ENCODE data around the gene SST.
"Not testable (repeated sequence)": the region's sequence is repeated elsewhere in the genome, so short reads cannot be mapped to it uniquely, and the experiment has no call there.

SST gene

DNA sequence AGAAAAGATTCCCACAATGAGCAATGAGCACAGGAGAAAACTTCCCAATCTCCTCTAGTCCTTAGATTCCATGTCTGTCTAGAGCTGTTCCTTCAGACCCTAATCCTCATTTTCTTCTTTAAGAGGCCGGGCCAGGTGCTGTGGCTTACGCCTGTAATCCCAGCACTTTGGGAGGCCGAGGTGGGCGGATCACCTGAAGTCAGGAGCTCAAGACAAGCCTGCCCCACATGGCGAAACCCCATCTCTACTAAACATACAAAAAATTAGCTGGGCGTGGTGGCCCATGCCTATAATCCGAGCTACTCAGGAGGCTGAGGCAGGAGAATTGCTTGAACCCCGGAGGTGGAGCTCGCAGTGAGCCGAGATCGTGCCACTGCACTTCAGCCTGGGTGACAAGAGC, 11.6 kb upstream of the SST start:
- DNase-seq: not testable (repeated sequence)

DNA sequence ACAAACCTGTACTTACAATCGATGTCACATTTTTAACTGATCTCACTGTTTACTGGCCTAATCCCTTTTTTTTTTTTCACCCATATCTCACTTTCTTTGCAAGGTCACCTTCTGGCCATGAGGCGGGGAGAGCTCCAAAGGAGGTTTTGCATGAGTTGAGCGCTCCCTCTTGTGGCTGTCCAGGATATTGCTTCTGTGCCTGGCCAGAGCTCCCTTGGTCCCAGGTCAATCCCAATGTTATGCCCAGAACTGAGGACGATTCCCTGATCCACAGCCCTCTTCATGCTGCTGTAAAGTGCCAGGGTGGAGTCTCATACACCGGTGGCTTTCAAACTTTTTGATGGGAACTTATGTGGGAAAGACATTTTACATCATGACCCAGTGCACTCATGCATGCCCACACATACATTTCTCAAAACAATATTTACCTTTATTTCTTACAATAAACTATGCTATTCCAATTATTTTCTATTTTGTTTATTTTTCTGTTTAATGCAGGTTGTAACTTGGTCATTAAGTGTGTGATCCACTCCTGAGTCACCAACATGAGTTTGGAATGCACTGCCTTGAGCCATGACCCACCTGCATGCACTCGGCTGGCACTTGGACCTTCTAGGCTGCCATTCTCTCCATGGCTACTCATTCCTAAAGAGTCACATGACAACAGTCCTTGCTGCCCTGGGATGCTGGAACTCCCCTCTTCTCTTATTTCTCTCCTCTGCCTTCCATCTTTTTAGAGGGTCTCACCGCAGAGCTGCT, 9.6 kb upstream of the SST start:
- DNase-seq: peak; percentile 79

- DNase-seq: peak; percentile 56
Observed at GRCh38 chr3:187678726-187679268, 8.6 kb upstream of the SST start.

GRCh38 chr3:187677604-187678003, 7.4 kb upstream of the SST start:
- no peak for DNase-seq

GRCh38 chr3:187673012-187673411, 2.8 kb upstream of the SST start:
- DNase-seq: no peak

GRCh38 chr3:187667526-187667925, 2.7 kb downstream of the SST start:
- no peak for DNase-seq

DNA sequence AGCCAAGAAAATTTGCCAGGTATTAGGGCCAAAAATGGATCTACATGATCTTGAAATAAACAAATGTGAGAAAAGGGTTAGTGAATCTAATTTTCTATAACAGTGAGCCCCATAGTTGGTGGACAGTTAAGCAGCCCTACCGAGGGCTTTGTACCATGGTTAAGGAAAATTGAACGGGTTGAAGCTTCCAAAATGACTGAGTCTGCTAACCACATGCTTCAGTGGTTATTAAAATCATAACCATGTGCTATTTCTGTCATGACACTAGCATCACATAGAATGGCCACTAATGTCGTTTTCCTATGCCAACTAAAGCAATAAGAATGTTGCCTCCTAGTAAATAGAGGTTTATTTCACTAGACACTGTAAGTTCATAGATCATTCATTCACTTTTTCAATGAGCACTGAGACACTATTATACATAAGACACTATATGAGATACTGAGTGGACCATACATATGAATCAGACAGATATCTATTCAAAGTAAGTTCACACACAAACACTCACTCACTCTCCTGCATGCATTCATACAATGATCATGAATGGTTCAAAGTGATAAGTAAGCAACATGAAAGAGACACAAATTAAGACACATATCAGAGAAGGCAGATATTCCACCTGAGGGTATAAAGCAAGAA, 4.3 kb downstream of the SST start:
- no peak for DNase-seq

DNA sequence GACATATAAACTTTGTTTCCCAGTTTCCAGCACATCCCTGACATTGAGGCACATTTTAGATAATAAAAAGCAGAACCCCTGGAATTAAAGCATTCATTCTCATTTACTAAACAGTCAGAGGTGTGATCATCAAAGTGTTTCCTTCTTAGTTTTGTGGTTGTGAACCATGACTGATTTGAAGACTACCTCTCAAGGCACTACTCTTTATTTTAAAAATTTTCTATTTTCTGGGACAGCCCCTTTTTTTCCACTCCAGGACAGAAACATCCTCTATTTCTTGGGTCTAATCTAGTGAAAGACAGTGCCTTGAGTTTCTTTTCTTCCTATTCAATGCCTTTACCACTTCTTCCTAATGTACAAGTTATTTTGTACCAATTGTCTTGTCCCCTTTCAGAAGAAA, 5.2 kb downstream of the SST start:
- DNase-seq: no peak

- DNase-seq: no peak
Observed at GRCh38 chr3:187662848-187663409, 7.3 kb downstream of the SST start.

GRCh38 chr3:187661267-187661666, 8.9 kb downstream of the SST start:
- no peak for DNase-seq

GRCh38 chr3:187651282-187651681, 18.9 kb downstream of the SST start:
- no peak for DNase-seq

DNA sequence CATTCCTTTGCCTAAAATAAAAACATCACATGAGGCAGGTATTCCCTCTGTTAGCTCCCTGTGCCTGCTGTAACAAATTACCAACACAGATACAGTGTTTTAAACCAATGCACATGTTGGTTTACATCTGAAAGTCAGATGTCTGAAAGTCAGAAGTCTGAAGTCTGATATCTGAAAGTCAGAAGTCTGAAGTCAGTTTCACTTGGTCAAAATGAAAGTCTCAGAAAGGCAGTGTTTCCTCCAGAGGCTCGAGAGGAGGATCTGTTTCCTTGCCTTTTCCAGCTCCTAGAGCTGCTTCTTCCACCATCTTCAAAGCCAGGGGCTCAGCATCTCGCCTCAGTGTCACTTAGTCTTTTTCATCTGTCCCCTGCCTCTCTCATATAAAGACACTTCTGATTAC, 22.0 kb downstream of the SST start:
- no peak for DNase-seq

DNA sequence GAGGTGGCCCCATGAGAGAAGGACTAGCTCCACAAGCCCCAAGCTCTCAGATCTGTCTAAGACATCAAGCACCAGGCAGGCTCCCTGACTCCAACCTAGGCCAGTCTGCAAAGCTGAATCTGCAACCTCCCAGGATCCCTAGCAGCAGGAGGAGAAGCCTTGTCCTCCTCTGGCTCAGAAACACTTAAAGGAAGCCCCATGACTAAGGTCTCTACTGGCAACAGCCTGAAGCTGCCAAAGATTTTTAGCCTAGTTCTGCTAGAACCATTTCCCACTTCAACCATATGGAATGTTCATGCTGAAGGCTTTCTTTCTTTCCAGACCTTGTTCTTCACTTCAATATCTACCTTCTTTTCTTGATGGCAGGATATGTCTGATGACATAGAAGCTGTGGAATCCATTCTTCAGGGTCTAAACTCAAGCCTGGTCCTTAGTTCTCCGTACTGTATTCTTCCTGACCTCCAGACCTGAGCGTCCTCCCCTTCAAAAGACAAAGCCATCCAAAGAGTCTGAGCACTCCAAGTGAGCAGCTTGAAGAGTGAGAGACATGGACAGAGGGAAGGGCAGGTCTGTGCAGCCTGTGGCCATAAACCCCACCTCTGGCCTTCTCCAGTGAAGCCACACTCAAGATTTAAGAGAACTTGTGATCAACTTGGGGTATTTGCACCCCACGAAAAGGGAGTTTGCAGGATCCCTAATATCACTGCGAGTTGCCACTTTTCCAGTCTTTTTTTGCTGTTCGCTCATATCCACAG, 23.1 kb downstream of the SST start:
- no peak for DNase-seq

DNA sequence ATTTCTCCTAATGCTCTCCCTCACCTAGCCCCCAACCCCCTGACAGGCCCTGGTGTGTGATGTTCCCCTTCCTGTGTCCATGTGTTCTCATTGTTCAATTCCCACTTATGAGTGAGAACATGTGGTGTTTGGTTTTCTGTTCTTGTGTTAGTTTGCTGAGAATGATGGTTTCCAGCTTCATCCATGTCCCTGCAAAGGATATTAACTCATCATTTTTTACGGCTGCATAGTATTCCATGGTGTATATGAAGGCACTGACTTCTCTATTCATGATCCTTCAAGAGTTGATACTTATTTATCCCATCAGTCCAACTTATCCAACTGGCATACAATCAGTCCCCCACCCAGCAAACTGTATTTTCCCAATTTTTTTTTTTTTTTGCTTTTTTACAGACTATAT, 24.8 kb downstream of the SST start:
- not testable (repeated sequence) for DNase-seq

DNA sequence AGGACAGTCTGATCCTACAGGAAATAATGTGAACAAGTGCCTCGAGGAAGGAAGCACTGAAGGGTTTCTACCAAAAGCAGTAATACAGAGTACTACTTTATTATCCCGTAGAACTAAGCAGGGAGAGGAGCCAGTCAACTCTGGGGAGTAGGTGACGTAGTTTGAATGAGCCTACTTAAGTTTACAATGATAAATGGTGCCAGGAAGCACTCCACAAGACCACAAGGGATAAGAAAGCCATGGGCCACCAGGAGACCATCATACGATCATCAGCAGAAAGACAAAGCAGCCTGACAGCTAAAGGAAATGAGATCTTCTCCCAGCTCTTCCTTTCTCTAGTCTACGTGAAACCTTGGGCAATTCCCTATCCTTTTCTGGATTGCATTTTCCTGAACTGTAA, 27.3 kb downstream of the SST start:
- no peak for DNase-seq

- no peak for DNase-seq
Observed at GRCh38 chr3:187641320-187642016, 28.7 kb downstream of the SST start.

GRCh38 chr3:187640569-187641059, 29.6 kb downstream of the SST start:
- DNase-seq: no peak

GRCh38 chr3:187639927-187640568, 30.1 kb downstream of the SST start:
- DNase-seq: no peak

- DNase-seq: no peak
Observed at GRCh38 chr3:187636528-187636927, 33.7 kb downstream of the SST start.

DNA sequence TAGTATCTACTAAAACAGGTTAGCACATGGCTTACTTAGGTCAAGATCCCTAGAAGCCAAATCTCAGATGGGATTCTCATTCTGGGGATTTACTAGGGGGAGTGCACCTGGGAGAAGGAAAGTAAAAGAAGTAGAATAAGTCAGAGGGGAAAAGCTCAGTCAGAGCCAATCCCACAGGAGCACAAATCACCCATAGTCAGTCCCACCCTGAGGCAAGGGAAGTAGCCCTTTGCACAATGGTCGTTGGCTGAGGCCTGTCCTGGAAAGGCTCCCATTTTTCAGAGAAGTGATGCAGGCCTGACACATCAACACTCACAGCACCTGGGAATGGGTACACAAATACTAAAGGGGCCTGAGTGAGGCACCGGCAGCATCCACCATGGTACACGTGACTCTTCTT, 39.8 kb downstream of the SST start:
- no peak for DNase-seq

DNA sequence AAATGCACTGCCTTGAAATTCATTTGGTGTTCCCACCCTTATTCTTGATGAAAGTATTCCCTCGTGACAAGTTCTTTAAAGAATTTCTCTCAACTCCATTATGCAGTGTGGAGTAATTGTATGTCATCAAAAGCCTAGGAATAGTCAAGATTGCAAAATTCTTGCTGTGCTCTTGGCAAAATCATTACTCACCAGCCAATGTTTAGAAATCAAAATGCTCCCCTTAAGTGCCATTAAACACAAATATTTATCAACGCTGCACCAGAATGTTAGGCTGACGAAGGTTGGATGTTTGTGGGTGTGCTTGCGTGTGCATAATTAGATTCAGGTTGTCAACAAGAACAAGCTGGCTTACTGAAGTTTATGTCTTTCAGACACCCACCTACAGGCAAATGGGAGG, 40.5 kb downstream of the SST start:
- no peak for DNase-seq

DNA sequence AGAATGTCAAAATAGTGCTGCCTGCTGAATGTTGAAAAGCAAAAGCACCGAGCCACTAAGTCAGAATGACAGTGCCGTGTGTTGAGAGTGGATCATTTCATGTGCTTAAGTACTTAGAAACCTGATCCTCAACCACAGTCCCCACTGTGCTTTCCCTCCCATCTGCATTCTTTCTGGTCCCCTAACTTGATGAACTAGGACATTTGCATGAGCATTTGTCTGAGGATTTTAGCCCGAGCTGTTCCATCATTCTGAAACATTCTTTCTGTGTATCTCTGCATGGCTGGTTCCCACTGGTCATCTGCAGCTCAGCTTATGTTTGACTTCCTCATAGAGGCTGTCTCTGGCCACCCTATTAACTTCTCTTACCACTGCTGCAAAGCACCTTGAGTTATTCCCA, 42.0 kb downstream of the SST start:
- no peak for DNase-seq
